ENCODE data around the gene SEC22A.
A peak's percentile ranks its signal among the peaks of the same experiment; 100 is the strongest.

Gene SEC22A

GRCh38 chr3:123201557-123202427 is at the start of gene SEC22A:
SEC22A (plus strand) TSS chr3:123201943; CDS start chr3:123209218, 7,275 bp downstream.
- Mint-ChIP-seq H3K27ac (peak within 1 kb of the TSS; percentile 98), H3K27me3 (peaks cover 11% of the 10 kb centered on the region), H3K36me3 (peaks cover 2% of the 10 kb centered on the region), H3K4me3 (peak within 1 kb of the TSS; percentile 85), H3K9me3 (peaks cover 1% of the 10 kb centered on the region), H3K4me1 (peaks cover 28% of the 10 kb centered on the region)
- peak; percentile 97 for DNase-seq
- CTCF ChIA-PET: no interaction called here

- DNase-seq: no peak
- Mint-ChIP-seq H3K27ac (peak overlapping the region; percentile 40), H3K36me3 (peaks cover 43% of the 10 kb centered on the region), H3K4me3 (no peak overlapping the region), H3K4me1 (no peaks in the 10 kb centered on the region), H3K27me3 (no peaks in the 10 kb centered on the region), H3K9me3 (peaks cover 26% of the 10 kb centered on the region)
- CTCF ChIA-PET: no interaction called here
Observed at GRCh38 chr3:123152687-123153086, 49.1 kb upstream of the SEC22A start.

GRCh38 chr3:123153125-123154019 is 48.4 kb upstream of the SEC22A start:
- Mint-ChIP-seq H3K9me3 (peaks cover 26% of the 10 kb centered on the region), H3K27me3 (no peaks in the 10 kb centered on the region), H3K4me1 (no peaks in the 10 kb centered on the region), H3K36me3 (peaks cover 40% of the 10 kb centered on the region), H3K4me3 (no peak overlapping the region), H3K27ac (peak overlapping the region; percentile 40)
- CTCF ChIA-PET: no interaction called here
- DNase-seq: no peak

- no peaks in the 10 kb centered on the region for H3K4me1 Mint-ChIP-seq
- DNase-seq: no peak
- H3K27me3 Mint-ChIP-seq: no peaks in the 10 kb centered on the region
- H3K4me3 Mint-ChIP-seq: no peak overlapping the region
- peaks cover 31% of the 10 kb centered on the region for H3K36me3 Mint-ChIP-seq
- H3K9me3 Mint-ChIP-seq: peaks cover 23% of the 10 kb centered on the region
- no peak overlapping the region for H3K27ac Mint-ChIP-seq
- CTCF ChIA-PET: no interaction called here
Observed at GRCh38 chr3:123154020-123154985, 47.4 kb upstream of the SEC22A start.

- H3K27me3 Mint-ChIP-seq: no peaks in the 10 kb centered on the region
- no peak overlapping the region for H3K4me3 Mint-ChIP-seq
- CTCF ChIA-PET: no interaction called here
- no peak for DNase-seq
- peaks cover 18% of the 10 kb centered on the region for H3K36me3 Mint-ChIP-seq
- H3K4me1 Mint-ChIP-seq: no peaks in the 10 kb centered on the region
- peaks cover 20% of the 10 kb centered on the region for H3K9me3 Mint-ChIP-seq
- H3K27ac Mint-ChIP-seq: peak overlapping the region; percentile 60
Observed at GRCh38 chr3:123155471-123156011, 46.2 kb upstream of the SEC22A start.

GRCh38 chr3:123156276-123156995 is 45.3 kb upstream of the SEC22A start:
- Mint-ChIP-seq H3K36me3 (peaks cover 11% of the 10 kb centered on the region), H3K27me3 (no peaks in the 10 kb centered on the region)

GRCh38 chr3:123157209-123157597 is 44.5 kb upstream of the SEC22A start:
- no peak for DNase-seq
- no peaks in the 10 kb centered on the region for H3K27me3 Mint-ChIP-seq
- no peak overlapping the region for H3K4me3 Mint-ChIP-seq
- H3K36me3 Mint-ChIP-seq: peaks cover 7% of the 10 kb centered on the region
- no peaks in the 10 kb centered on the region for H3K4me1 Mint-ChIP-seq
- H3K9me3 Mint-ChIP-seq: peaks cover 3% of the 10 kb centered on the region
- no peak overlapping the region for H3K27ac Mint-ChIP-seq
- CTCF ChIA-PET: no interaction called here

More at GRCh38 chr3:123156276-123156995, 45.3 kb upstream of the SEC22A start:
- no peak for DNase-seq
- Mint-ChIP-seq H3K27ac (no peak overlapping the region), H3K4me1 (no peaks in the 10 kb centered on the region), H3K4me3 (no peak overlapping the region), H3K9me3 (peaks cover 11% of the 10 kb centered on the region)
- CTCF ChIA-PET: no interaction called here

- H3K36me3 Mint-ChIP-seq: peaks cover 3% of the 10 kb centered on the region
- no peak for DNase-seq
- H3K4me1 Mint-ChIP-seq: no peaks in the 10 kb centered on the region
- no peaks in the 10 kb centered on the region for H3K27me3 Mint-ChIP-seq
- no peak overlapping the region for H3K27ac Mint-ChIP-seq
- no peak overlapping the region for H3K4me3 Mint-ChIP-seq
- CTCF ChIA-PET: no interaction called here
- H3K9me3 Mint-ChIP-seq: no peaks in the 10 kb centered on the region
Observed at GRCh38 chr3:123157598-123158287, 44.0 kb upstream of the SEC22A start.

- no peaks in the 10 kb centered on the region for H3K4me1 Mint-ChIP-seq
- H3K27ac Mint-ChIP-seq: no peak overlapping the region
- H3K36me3 Mint-ChIP-seq: peaks cover 2% of the 10 kb centered on the region
- H3K4me3 Mint-ChIP-seq: no peak overlapping the region
- no peaks in the 10 kb centered on the region for H3K9me3 Mint-ChIP-seq
- CTCF ChIA-PET: no interaction called here
- H3K27me3 Mint-ChIP-seq: no peaks in the 10 kb centered on the region
- no peak for DNase-seq
Observed at GRCh38 chr3:123158330-123158729, 43.4 kb upstream of the SEC22A start.

- no peaks in the 10 kb centered on the region for H3K9me3 Mint-ChIP-seq
- CTCF ChIA-PET: interaction anchor here (1.7 kb wide), 1 partner anchor 8 kb away, joined by 3 read pairs; no protein-coding TSS in a partner anchor
- H3K4me1 Mint-ChIP-seq: no peaks in the 10 kb centered on the region
- DNase-seq: no peak
- H3K36me3 Mint-ChIP-seq: peaks cover 3% of the 10 kb centered on the region
- no peak overlapping the region for H3K27ac Mint-ChIP-seq
- no peaks in the 10 kb centered on the region for H3K27me3 Mint-ChIP-seq
- no peak overlapping the region for H3K4me3 Mint-ChIP-seq
Observed at GRCh38 chr3:123158899-123159390, 42.8 kb upstream of the SEC22A start.

GRCh38 chr3:123159926-123160635 is 41.7 kb upstream of the SEC22A start:
- DNase-seq: no peak
- CTCF ChIA-PET: interaction anchor here (0.6 to 1.7 kb wide), 3 partner anchors 9 to 846 kb away, joined by 3 read pairs; no protein-coding TSS in a partner anchor
- Mint-ChIP-seq H3K9me3 (peaks cover 3% of the 10 kb centered on the region), H3K27me3 (no peaks in the 10 kb centered on the region), H3K27ac (no peak overlapping the region), H3K36me3 (peaks cover 13% of the 10 kb centered on the region), H3K4me3 (no peak overlapping the region), H3K4me1 (no peaks in the 10 kb centered on the region)

- Mint-ChIP-seq H3K4me3 (no peak overlapping the region), H3K36me3 (peaks cover 17% of the 10 kb centered on the region), H3K27me3 (no peaks in the 10 kb centered on the region), H3K4me1 (no peaks in the 10 kb centered on the region), H3K9me3 (peaks cover 3% of the 10 kb centered on the region), H3K27ac (no peak overlapping the region)
- CTCF ChIA-PET: no interaction called here
- no peak for DNase-seq
Observed at GRCh38 chr3:123161167-123161566, 40.6 kb upstream of the SEC22A start.
